Endothelial cell of umbilical vein (primary cell): ENCODE data around the gene LRRC7. TPM values are rescaled to one million over a fixed set of nuclear protein-coding genes. Genes with fewer than 3 reads are reported as not detected.

ENCODE experiments used
- Bru-seq: library from RNA; stranded (reverse); fragments of 400-500 nt; gene quantifications from one replicate; lab custom pipeline; 2021; lab: Mats Ljungman, UMichigan
- BruChase-seq, 2 experiments: library from RNA; stranded (reverse); fragments of 400-500 nt; gene quantifications; one replicate each; lab custom pipeline; 2021; lab: Mats Ljungman, UMichigan
- BruUV-seq: library from RNA; stranded (reverse); fragments of 400-500 nt; replicated peaks from 2 replicates; lab custom pipeline; 2021; lab: Mats Ljungman, UMichigan
- CTCF ChIA-PET: fragments of 300-600, 350-600 bp; sonication (Branson Sonifier 250); formaldehyde crosslinking; loops from one replicate; lab custom pipeline; 2021; ENCODE audit warnings: antibody characterized with exemption, inconsistent platforms; lab: Charles Lee
- POLR2A ChIA-PET: fragments of 300-600, 350-600 bp; sonication (Branson Sonifier 250); formaldehyde crosslinking; loops from one replicate; lab custom pipeline; 2021; ENCODE audit warnings: antibody characterized with exemption, inconsistent platforms; lab: Charles Lee
- DNase-seq: peaks from one replicate; pipeline ENCODE4 v3.0.0-alpha.2; 2011; ENCODE audit warnings: low read depth, low spot score
- FAIRE-seq: peaks from 2 replicates; lab custom pipeline; 2011; peaks lifted over from hg19 to GRCh38; lab: Jason Lieb, UNC
- H2AFZ ChIP-seq: 2 replicates; pipeline ENCODE4 v1.6.0; 2012; ENCODE audit warnings: low read depth, low read length, control low read depth, inconsistent platforms
- H3K27ac ChIP-seq: 2 replicates; pipeline ENCODE4 v1.5.1; 2011; ENCODE audit warnings: low read depth, mild to moderate bottlenecking, control low read depth, low read length, moderate library complexity; ENCODE audit not compliant: insufficient read depth
- H3K27me3 ChIP-seq, 2 experiments: 2 replicates each; pipeline versions ENCODE4 v1.6.0 to v1.6.1; 2011; ENCODE audit warnings: low read length in 2 of 2, mixed read lengths in 1 of 2; ENCODE audit not compliant: control insufficient read depth in 2 of 2, insufficient read depth in 2 of 2
- H3K36me3 ChIP-seq, 2 experiments: 2 replicates in 1 of 2; 3 replicates in 1 of 2; pipeline ENCODE4 v1.5.1; 2011; ENCODE audit warnings: low read length in 2 of 2, mild to moderate bottlenecking in 1 of 2, moderate library complexity in 1 of 2; ENCODE audit not compliant: control insufficient read depth in 2 of 2, insufficient read depth in 2 of 2; ENCODE audit errors: extremely low read depth in 1 of 2
- H3K4me1 ChIP-seq: 3 replicates; pipeline ENCODE4 v1.5.1; 2011; ENCODE audit warnings: mild to moderate bottlenecking, low read length; ENCODE audit not compliant: control insufficient read depth, insufficient read depth; ENCODE audit errors: extremely low read depth
- H3K4me2 ChIP-seq: 2 replicates; pipeline ENCODE4 v1.6.1; 2011; ENCODE audit warnings: low read length, control low read depth, mixed read lengths; ENCODE audit not compliant: insufficient read depth
- H3K4me3 ChIP-seq, 3 experiments: fragments of 200-600 bp in 1 of 3; sonication (generic), shearing (Covaris generic) in 1 of 3; replicated peaks in 1 of 3; 2 replicates each; pipeline ENCODE4 v1.5.1; 2011 to 2016; ENCODE audit warnings: control low read depth in 3 of 3, low read length in 3 of 3, mild to moderate bottlenecking in 2 of 3, inconsistent platforms in 1 of 3, low read depth in 1 of 3, moderate library complexity in 1 of 3; ENCODE audit not compliant: insufficient read depth in 1 of 3
- H3K79me2 ChIP-seq: 2 replicates; pipeline ENCODE4 v1.6.0; 2012; ENCODE audit warnings: low read length, inconsistent platforms; ENCODE audit not compliant: control insufficient read depth, insufficient read depth
- H3K9ac ChIP-seq: replicated peaks from 2 replicates; pipeline ENCODE3; 2011; ENCODE audit warnings: low read length, control low read depth; ENCODE audit not compliant: insufficient read depth; ENCODE audit errors: extremely low read depth
- H3K9me1 ChIP-seq: replicated peaks from 3 replicates; pipeline ENCODE4 v1.6.0; 2011; ENCODE audit warnings: mild to moderate bottlenecking, low read length; ENCODE audit not compliant: control insufficient read depth, insufficient read depth; ENCODE audit errors: extremely low read depth
- H3K9me3 ChIP-seq: replicated peaks from 2 replicates; pipeline ENCODE4 v1.5.1; 2012; ENCODE audit warnings: low read length, inconsistent platforms; ENCODE audit not compliant: control insufficient read depth, insufficient read depth
- H4K20me1 ChIP-seq: replicated peaks from 2 replicates; pipeline ENCODE3; 2011; ENCODE audit warnings: mild to moderate bottlenecking, low read length; ENCODE audit not compliant: control insufficient read depth, insufficient read depth; ENCODE audit errors: extremely low read depth
- EZH2 ChIP-seq: IDR thresholded peaks from 2 replicates; pipeline ENCODE4 v1.6.1; 2012; ENCODE audit warnings: borderline replicate concordance, low read depth, mild to moderate bottlenecking, moderate library complexity, low read length, inconsistent platforms; ENCODE audit not compliant: severe bottlenecking
- GATA2 ChIP-seq: IDR thresholded peaks from 2 replicates; pipeline ENCODE4 v1.7.0; 2011; ENCODE audit warnings: low read depth, mild to moderate bottlenecking, moderate library complexity, mixed read lengths, low read length; ENCODE audit not compliant: insufficient read length, insufficient read depth
- JUN ChIP-seq: IDR thresholded peaks from 2 replicates; pipeline ENCODE4 v1.6.1; 2011; ENCODE audit warnings: borderline replicate concordance, low read depth; ENCODE audit not compliant: insufficient read length, insufficient read depth
- MYC ChIP-seq: IDR thresholded peaks from one replicate; pipeline ENCODE4 v1.6.1; 2011; ENCODE audit warnings: mild to moderate bottlenecking, low read depth, low read length
- POLR2AphosphoS5 ChIP-seq: IDR thresholded peaks from 2 replicates; pipeline ENCODE4 v1.6.1; 2012; ENCODE audit warnings: low read depth, mild to moderate bottlenecking, control low read depth, low read length, moderate library complexity; ENCODE audit not compliant: insufficient read depth
- dilution Hi-C: fragments of 300-500 bp; cut with MboI; formaldehyde crosslinking; loops from one replicate; pipeline ENCODE4 v1.15.0; 2019; ENCODE audit warnings: low sequenced_read_pairs; ENCODE audit not compliant: extremely low pct_ligation_motif_present
- intact Hi-C: fragments of 100-400 bp; cut with micrococcal nuclease; formaldehyde crosslinking; loops from one replicate; pipeline ENCODE4 v1.10.0; 2022
- long read RNA-seq: library from polyadenylated mRNA; stranded (forward); transcript quantifications from one replicate; pipeline ENCODE4 v2.0.0, GENCODE V29; 2021
- polyA minus RNA-seq, 3 experiments: library from RNA; depleted of rRNA, polyadenylated mRNA; stranded (reverse); fragments of >200 nt; gene quantifications; 1 replicate in 1 of 3; 2 replicates in 2 of 3; pipeline ENCODE4 v1.2.3, GENCODE V29; 2011
- polyA plus RNA-seq, 4 experiments: library from polyadenylated mRNA; depleted of rRNA in 3 of 4; stranded (reverse) in 3 of 4; unstranded in 1 of 4; fragments of >200 nt; gene quantifications; 2 replicates each; pipeline versions ENCODE4 v1.2.1 to v1.2.3, GENCODE V29; 2011 to 2012; ENCODE audit warnings: missing spikeins in 1 of 4
- total RNA-seq: library from RNA; stranded (reverse); gene quantifications from 2 replicates; pipeline ENCODE4 v1.2.3, GENCODE V29; 2021
- TF ChIP-seq, protein P1 (sequence below): IDR thresholded peaks from 2 replicates; pipeline ENCODE4 v1.6.1; 2011; ENCODE audit not compliant: insufficient read depth, insufficient read length
- TF ChIP-seq, protein P2 (sequence below), 2 donors: IDR thresholded peaks; 1 replicate in 1 of 2; 2 replicates in 1 of 2; pipeline ENCODE4 v1.5.1; 2011; ENCODE audit warnings: low read length in 2 of 2, mild to moderate bottlenecking in 2 of 2, moderate library complexity in 2 of 2, control low read depth in 1 of 2, inconsistent platforms in 1 of 2, low read depth in 1 of 2; ENCODE audit not compliant: insufficient read depth in 1 of 2; ENCODE audit errors: extremely low read depth in 1 of 2

The LRRC7 gene
- total RNA-seq (0.11 and 0.18 TPM in 2 replicates), polyA plus RNA-seq (0.56 and 0.58 TPM in 2 replicates), polyA minus RNA-seq (2.1 and 2.4 TPM in 2 replicates), Bru-seq, nascent RNA (percentile 14 among the genes with signal in this experiment), BruChase-seq, experiment 1, labeled RNA remaining after a 6-hour chase (percentile 7 among the genes with signal in this experiment), BruChase-seq, experiment 2, labeled RNA remaining after a 2-hour chase (percentile 9 among the genes with signal in this experiment)
- 0.30 and 0.42 TPM in 2 replicates for polyA plus RNA-seq (2011; cell fraction: cytosol; rRNA removed)
- 2.7 and 3.2 TPM in 2 replicates for polyA plus RNA-seq (2011; cell fraction: nucleus; rRNA removed)
- 0.07 and 0.19 TPM in 2 replicates for polyA plus RNA-seq (2012)
- not detected for polyA minus RNA-seq (2011; cell fraction: cytosol; rRNA and poly(A)+ RNA removed)
- 5.9 and 7.7 TPM in 2 replicates for polyA minus RNA-seq (2011; cell fraction: nucleus; rRNA and poly(A)+ RNA removed)
- long read RNA-seq, partial matches to known transcripts, result 1 of 31 reads
- long read RNA-seq, other reads (novel, unspliced or antisense), result 30 of 31 reads

DNA sequence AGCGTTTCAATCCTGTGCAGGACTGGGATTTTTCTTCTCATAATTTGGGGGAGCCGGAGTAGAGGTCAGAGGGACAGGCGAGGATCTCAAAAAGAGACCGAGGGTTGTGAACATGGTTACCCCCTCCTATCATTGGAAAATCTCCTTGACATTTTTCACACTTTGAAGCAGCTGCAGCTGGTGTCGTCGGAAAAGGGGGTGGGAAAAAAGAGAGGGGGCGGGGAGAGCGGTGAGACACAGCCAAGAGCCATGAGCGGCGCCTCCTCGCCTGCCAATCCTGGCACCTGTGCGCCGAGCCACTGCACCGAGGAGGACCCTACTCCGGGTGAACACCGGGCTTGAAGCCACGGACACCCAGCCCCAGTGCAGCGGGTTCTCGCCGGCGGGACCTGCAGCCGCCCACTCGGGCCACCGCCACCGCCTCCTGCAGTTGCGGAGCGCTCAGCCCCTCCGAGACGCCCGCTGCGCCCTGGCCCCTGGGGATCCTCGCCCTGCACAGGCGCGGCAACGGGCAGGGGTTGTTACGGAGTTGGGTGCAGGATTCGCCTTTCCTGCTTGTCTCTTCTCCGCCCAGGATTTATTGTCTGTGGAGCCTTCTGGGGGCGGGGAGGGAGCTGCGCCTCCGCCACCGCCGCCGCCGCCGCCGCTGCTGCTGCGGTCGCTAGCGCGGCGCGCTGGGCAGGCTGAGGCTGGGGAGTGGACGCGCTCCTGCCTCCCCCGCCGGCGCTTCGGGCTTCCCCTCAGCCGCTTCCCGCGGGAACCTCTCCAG, at the start of gene LRRC7:
LRRC7 (plus strand) TSS at position 271 of the 769 bp plus-strand sequence. CDS start 718 bp downstream, outside the sequence.
- Histone ChIP-seq H2AFZ (peak within 1 kb of the TSS; percentile 77), H3K9me3 (no peaks in the 10 kb centered on the region), H3K79me2 (no peaks in the 10 kb centered on the region), H3K4me3 (peak within 1 kb of the TSS; percentile 46 to 58 (median 51)), H4K20me1 (no peaks in the 10 kb centered on the region), H3K9me1 (no peaks in the 10 kb centered on the region), H3K36me3 (no peaks in the 10 kb centered on the region), H3K27ac (no peak within 1 kb of the TSS), H3K9ac (no peak within 1 kb of the TSS), H3K27me3 (peaks cover 23 to 24% of the 10 kb centered on the region in 2 experiments), H3K4me1 (peaks cover 14% of the 10 kb centered on the region), H3K4me2 (peak within 1 kb of the TSS; percentile 94)
- CTCF ChIA-PET, result interaction anchor here (0.6 to 1.5 kb wide), 5 partner anchors 13 to 1834 kb away, joined by 3 to 4 read pairs (median 3); no protein-coding TSS in a partner anchor
- dilution Hi-C loops (no loop called here), intact Hi-C loops (loop anchor here (10.0 kb wide), 2 partner anchors 637 to 1073 kb away; partner anchors contain the start of genes DEPDC1 and LRRC40)
- TF ChIP-seq GATA2 (no peak), EZH2 (no peak), JUN (no peak), MYC (no peak), POLR2AphosphoS5 (no peak)
- TF ChIP-seq, protein P1, sequence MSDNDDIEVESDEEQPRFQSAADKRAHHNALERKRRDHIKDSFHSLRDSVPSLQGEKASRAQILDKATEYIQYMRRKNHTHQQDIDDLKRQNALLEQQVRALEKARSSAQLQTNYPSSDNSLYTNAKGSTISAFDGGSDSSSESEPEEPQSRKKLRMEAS, result no peak
- TF ChIP-seq, protein P2, sequence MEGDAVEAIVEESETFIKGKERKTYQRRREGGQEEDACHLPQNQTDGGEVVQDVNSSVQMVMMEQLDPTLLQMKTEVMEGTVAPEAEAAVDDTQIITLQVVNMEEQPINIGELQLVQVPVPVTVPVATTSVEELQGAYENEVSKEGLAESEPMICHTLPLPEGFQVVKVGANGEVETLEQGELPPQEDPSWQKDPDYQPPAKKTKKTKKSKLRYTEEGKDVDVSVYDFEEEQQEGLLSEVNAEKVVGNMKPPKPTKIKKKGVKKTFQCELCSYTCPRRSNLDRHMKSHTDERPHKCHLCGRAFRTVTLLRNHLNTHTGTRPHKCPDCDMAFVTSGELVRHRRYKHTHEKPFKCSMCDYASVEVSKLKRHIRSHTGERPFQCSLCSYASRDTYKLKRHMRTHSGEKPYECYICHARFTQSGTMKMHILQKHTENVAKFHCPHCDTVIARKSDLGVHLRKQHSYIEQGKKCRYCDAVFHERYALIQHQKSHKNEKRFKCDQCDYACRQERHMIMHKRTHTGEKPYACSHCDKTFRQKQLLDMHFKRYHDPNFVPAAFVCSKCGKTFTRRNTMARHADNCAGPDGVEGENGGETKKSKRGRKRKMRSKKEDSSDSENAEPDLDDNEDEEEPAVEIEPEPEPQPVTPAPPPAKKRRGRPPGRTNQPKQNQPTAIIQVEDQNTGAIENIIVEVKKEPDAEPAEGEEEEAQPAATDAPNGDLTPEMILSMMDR (IDR thresholded peaks at IDR 0.05; ENCODE audit: extremely low read depth in 1 of 2, insufficient read depth in 1 of 2, low read depth in 1 of 2, low read length in 2 of 2), result no peak
- POLR2A ChIA-PET, result no interaction called here
- peak; percentile 34 for DNase-seq
- no TSS peak for BruUV-seq
- no peak for FAIRE-seq
